Kidney (tissue), 14 donors: ENCODE data around the gene PACS2. TPM values are rescaled to one million over a fixed set of nuclear protein-coding genes. Genes with fewer than 3 reads are reported as not detected.

Experiments used
- DNase-seq, 5 donors: peaks; one replicate each; pipeline ENCODE4 v3.0.0-alpha.2; 2013 to 2020
- FAIRE-seq: peaks from 2 replicates; lab custom pipeline; 2012; peaks lifted over from hg19 to GRCh38; lab: Jason Lieb, UNC
- H3K27ac ChIP-seq, 2 donors: one replicate each; pipeline ENCODE4 v1.7.0; 2013; ENCODE audit warnings: low read depth in 2 of 2, low read length in 2 of 2, inconsistent platforms in 1 of 2
- H3K27me3 ChIP-seq: one replicate; pipeline ENCODE4 v1.7.1; 2013; ENCODE audit warnings: low read length, inconsistent platforms; ENCODE audit not compliant: control insufficient read depth, insufficient read depth
- H3K36me3 ChIP-seq, 3 donors: one replicate each; pipeline versions ENCODE4 v1.7.0 to v1.7.1; 2013; ENCODE audit warnings: low read length in 3 of 3, control low read depth in 1 of 3, inconsistent platforms in 1 of 3; ENCODE audit not compliant: insufficient read depth in 3 of 3, control insufficient read depth in 2 of 3
- H3K4me1 ChIP-seq, 3 donors: one replicate each; pipeline versions ENCODE4 v1.7.0 to v1.7.1; 2013; ENCODE audit warnings: low read length in 3 of 3, inconsistent platforms in 1 of 3, low read depth in 1 of 3; ENCODE audit not compliant: control insufficient read depth in 2 of 3, insufficient read depth in 2 of 3
- H3K4me3 ChIP-seq, 3 donors: one replicate each; pipeline versions ENCODE4 v1.7.0 to v1.8.1; 2013; ENCODE audit warnings: low read length in 3 of 3, control low read depth in 1 of 3, inconsistent platforms in 1 of 3
- H3K9ac ChIP-seq, 3 donors: one replicate each; pipeline versions ENCODE4 v1.7.0 to v1.7.1; 2013; ENCODE audit warnings: low read length in 3 of 3, control low read depth in 1 of 3, inconsistent platforms in 1 of 3
- H3K9me3 ChIP-seq, 3 donors: one replicate each; pipeline versions ENCODE4 v1.7.0 to v1.7.1; 2013; ENCODE audit warnings: low read length in 3 of 3, control low read depth in 1 of 3, inconsistent platforms in 1 of 3; ENCODE audit not compliant: control insufficient read depth in 2 of 3, insufficient read depth in 1 of 3
- intact Hi-C: fragments of 100-400 bp; cut with DNase I; formaldehyde crosslinking; loops from one replicate; pipeline ENCODE4 v1.11.1; 2022
- polyA plus RNA-seq: library from polyadenylated mRNA; stranded (reverse); fragments of 350-450 nt; fragmentation: Illumina TruSeq; extraction: RNeasy Lipid Tissue Mini Kit (QIAGEN cat#74804); gene quantifications from one replicate; pipeline ENCODE4 v1.2.3, GENCODE V29; 2014; ENCODE audit warnings: low read depth, low replicate concordance; ENCODE audit not compliant: insufficient read depth
- total RNA-seq: library from RNA; stranded (reverse); fragmentation: NEBNext Ultra II Directional; extraction: Animal tissue kit (Norgen Biotek cat#: 25700); gene quantifications from one replicate; pipeline ENCODE4 v1.2.1, GENCODE V29; 2021
- TF ChIP-seq, protein P1 (sequence below): IDR thresholded peaks from 3 replicates; pipeline ENCODE4 v1.5.1; 2012; ENCODE audit warnings: mild to moderate bottlenecking, moderate library complexity, borderline replicate concordance; ENCODE audit not compliant: insufficient read depth; ENCODE audit errors: extremely low read depth
- donor health status: control.
- donor health status: control.
- donor health status: control.
- donor health status: control.
- donor health status: control.
- donor health status: DM: yes; HTN: yes; CAD: no.
- donor health status: Normal renal cell carcinoma (clear cell type).

Gene PACS2
- total and polyA plus RNA-seq, 2 donors from 2014 or later = 35.7 to 83.9 TPM

DNA sequence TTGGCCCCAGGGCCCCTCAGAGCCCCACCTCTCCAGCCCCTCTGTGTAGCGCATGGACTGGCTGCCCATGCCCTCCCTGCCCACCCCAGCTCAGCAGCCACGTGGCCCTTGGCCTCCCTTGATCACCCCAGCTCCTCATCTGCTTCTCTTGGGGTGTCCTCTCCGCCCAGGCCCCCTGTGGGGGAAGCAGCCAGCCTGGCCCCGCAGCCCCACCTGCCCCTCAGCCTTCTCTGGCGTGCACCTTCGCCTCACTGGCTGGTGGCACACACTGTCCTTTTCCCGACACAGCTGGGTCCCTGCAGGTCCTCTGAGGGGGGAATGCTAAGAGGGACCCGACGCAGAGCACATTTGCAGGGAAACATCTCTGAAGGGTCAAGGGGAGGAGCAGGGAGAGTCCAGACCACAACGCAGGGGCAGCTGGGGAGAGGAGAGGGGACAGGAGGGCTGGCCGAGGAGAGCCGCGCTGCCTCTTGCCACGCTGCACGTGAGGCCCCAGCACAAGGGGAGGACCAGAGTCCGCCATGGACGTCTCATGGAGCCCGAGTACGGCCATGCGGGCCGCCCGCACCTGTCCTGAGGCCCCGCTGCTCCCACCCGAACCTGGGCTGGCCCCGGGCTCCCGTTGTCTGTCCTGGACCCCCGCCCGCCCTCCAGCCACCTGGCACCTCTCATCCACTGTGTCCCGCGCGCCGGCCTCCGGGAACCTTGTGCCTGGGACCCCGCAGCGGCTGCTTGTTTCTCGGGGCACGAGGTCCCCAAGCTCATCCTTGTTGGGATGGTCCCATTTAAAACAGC lies 36.1 kb downstream of the PACS2 start:
- Histone ChIP-seq H3K9me3 (no peaks in the 10 kb centered on the region), H3K36me3 (no peaks in the 10 kb centered on the region), H3K9ac (no peak overlapping the region), H3K4me1 (peaks cover 0 to 10% (median 9%) of the 10 kb centered on the region in 3 donors), H3K4me3 (no peak overlapping the region), H3K27me3 (no peaks in the 10 kb centered on the region), H3K27ac (no peak overlapping the region)
- TF ChIP-seq, protein P1, sequence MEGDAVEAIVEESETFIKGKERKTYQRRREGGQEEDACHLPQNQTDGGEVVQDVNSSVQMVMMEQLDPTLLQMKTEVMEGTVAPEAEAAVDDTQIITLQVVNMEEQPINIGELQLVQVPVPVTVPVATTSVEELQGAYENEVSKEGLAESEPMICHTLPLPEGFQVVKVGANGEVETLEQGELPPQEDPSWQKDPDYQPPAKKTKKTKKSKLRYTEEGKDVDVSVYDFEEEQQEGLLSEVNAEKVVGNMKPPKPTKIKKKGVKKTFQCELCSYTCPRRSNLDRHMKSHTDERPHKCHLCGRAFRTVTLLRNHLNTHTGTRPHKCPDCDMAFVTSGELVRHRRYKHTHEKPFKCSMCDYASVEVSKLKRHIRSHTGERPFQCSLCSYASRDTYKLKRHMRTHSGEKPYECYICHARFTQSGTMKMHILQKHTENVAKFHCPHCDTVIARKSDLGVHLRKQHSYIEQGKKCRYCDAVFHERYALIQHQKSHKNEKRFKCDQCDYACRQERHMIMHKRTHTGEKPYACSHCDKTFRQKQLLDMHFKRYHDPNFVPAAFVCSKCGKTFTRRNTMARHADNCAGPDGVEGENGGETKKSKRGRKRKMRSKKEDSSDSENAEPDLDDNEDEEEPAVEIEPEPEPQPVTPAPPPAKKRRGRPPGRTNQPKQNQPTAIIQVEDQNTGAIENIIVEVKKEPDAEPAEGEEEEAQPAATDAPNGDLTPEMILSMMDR = no peak
- DNase-seq (no peak), FAIRE-seq (no peak)
- intact Hi-C loops = loop anchor here (5.0 kb wide), 1 partner anchor 148 kb away; no protein-coding TSS in a partner anchor

DNA sequence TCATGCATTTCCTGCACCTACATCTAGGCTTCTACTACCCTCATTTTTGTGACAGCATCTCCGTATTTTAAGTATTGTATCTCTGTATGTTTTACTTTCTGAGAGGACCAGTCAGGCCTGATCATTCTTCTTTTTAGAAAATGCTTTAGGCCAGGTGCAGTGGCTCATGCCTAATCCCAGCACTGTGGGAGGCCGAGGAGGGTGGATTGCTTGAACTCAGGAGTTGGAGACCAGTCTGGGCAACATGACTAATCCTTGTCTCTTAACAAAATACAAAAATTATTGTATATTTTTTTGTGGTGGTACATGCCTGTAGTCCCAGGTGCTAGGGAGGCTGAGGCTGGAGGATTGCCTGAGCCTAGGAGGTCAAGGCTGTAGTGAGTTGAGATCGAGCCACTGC lies 36.9 kb downstream of the PACS2 start:
- intact Hi-C loops = loop anchor here (5.0 kb wide), 1 partner anchor 149 kb away; no protein-coding TSS in a partner anchor
- no peaks in the 10 kb centered on the region for H3K36me3 ChIP-seq
- H3K27ac ChIP-seq = no peak overlapping the region

DNA sequence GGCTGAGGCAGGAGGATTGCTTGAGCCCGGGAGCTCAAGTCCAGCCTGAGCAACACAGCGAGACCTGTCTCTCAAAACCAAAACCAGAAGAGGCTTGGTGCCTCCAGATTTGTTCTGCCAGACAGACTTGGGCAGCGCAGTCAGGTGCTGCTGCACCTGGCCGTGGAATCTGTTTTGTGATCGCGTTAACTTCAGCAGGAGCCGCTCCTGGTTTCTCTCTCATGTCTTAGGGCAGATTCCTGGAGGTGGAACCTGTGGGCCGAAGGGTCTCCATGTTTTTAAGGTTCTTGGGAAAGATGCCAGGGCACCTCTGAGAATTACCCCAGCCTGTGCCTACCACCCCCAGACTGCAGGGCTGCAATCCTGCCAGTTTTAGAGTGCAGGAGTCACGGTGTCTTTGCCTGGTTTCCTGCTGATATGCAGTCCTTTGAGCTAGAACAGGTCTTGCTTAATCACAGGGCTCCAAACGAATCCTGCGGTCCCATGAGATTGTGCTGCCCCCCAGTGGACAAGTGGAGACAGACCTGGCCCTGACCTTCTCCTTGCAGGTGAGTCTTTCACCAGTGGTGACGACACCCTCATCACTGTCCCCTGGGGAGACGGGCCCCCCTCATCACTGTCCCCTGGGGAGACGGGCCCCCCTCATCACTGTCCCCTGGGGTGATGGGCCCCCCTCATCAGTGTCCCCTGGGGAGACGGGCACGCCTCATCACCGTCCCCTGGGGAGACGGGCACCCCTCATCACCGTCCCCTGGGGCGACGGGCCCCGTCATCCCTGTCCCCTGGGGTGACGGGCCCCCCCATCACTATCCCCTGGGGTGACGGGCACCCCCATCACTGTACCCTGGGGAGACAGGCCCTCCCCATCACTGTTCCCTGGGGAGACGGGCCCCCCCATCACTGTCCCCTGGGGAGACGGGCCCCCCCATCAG lies 37.6 kb downstream of the PACS2 start:
- Histone ChIP-seq H3K27ac (no peak overlapping the region), H3K9ac (no peak overlapping the region), H3K36me3 (no peaks in the 10 kb centered on the region), H3K9me3 (no peaks in the 10 kb centered on the region), H3K4me3 (peak overlapping the region in 1 of 3 donors; percentile 4), H3K4me1 (peaks cover 0 to 4% (median 4%) of the 10 kb centered on the region in 3 donors), H3K27me3 (no peaks in the 10 kb centered on the region)
- FAIRE-seq (peak; percentile 66), DNase-seq (peak in 4 of 5 donors; percentile 91 to 94 (median 92))
- intact Hi-C loops = loop anchor here (5.0 kb wide), 1 partner anchor 150 kb away; no protein-coding TSS in a partner anchor
- TF ChIP-seq, protein P1 = peak; percentile 79

More for the DNA sequence above, 36.9 kb downstream of the PACS2 start:
- no peak for FAIRE-seq
- Histone ChIP-seq H3K4me1 (peaks cover 0 to 4% (median 4%) of the 10 kb centered on the region in 3 donors), H3K9ac (no peak overlapping the region), H3K9me3 (no peaks in the 10 kb centered on the region), H3K4me3 (no peak overlapping the region), H3K27me3 (no peaks in the 10 kb centered on the region)
- TF ChIP-seq, protein P1 = no peak
- DNase-seq = no peak
